ENCODE results near the gene ZNF780B. TPM values are rescaled to one million over a fixed set of nuclear protein-coding genes. Genes with fewer than 3 reads are reported as not detected.

The ZNF780B gene
- total and polyA plus RNA-seq, 2 of the 8 experiments (the other 6 are each of a cell fraction or from before 2014, with no cell fraction given): 3.1 to 22.4 TPM

- TF ChIP-seq TCF12 (IDR thresholded peaks at IDR 0.05; ENCODE audit: low read depth, low read length) (no peak), CHD7 (IDR thresholded peaks at IDR 0.05; ENCODE audit: insufficient replicate concordance, low read length) (no peak), RNF2 (IDR thresholded peaks at IDR 0.05; ENCODE audit: borderline replicate concordance, low read depth, low read length, missing control alignments, poor library complexity, severe bottlenecking) (no peak), TBP (IDR thresholded peaks at IDR 0.05; ENCODE audit: low read depth, low read length) (no peak), GABPA (IDR thresholded peaks at IDR 0.05; ENCODE audit: borderline replicate concordance, insufficient read depth, low read length) (no peak)
Measured at GRCh38 chr19:39986643-39987042, 69.4 kb downstream of the ZNF780B start (continued).

Measured in H1 (cell line).